Measurements from ENCODE around the gene KCTD1. TPM values are rescaled to one million over a fixed set of nuclear protein-coding genes. Genes with fewer than 3 reads are reported as not detected.
A peak's percentile ranks its signal among the peaks of the same experiment; 100 is the strongest.
"Not testable (repeated sequence)": the region's sequence is repeated elsewhere in the genome, so short reads cannot be mapped to it uniquely, and the experiment has no call there.

KCTD1 gene
- total and polyA plus RNA-seq, 8 donors, result 4.3 to 16.8 (median 8.1) TPM

GRCh38 chr18:26439537-26439936, 108.8 kb downstream of the KCTD1 start:
- no peak overlapping the region for H3K4me3 ChIP-seq
- TF ChIP-seq CTCF (IDR thresholded peaks at IDR 0.05), result no peak
- FAIRE-seq (no peak), ATAC-seq (no peak), DNase-seq (no peak)
- H3K36me3 ChIP-seq, result no peaks in the 10 kb centered on the region
- H3K9me3 ChIP-seq, result no peaks in the 10 kb centered on the region
- H3K27ac ChIP-seq, result no peak overlapping the region
- intact Hi-C loops (cut with DNase I), result no loop called here
- no peaks in the 10 kb centered on the region for H3K27me3 ChIP-seq
- H3K4me1 ChIP-seq, result no peaks in the 10 kb centered on the region
- 72 to 79% methylated on average over 4 of the region's 4 CpGs for WGBS, 2 donors

- no peak for TF ChIP-seq CTCF (IDR thresholded peaks at IDR 0.05)
- H3K27me3 ChIP-seq, result no peaks in the 10 kb centered on the region
- intact Hi-C loops (cut with DNase I), result no loop called here
- H3K27ac ChIP-seq, result no peak overlapping the region
- DNase-seq, result no peak
- no peaks in the 10 kb centered on the region for H3K9me3 ChIP-seq
- no peaks in the 10 kb centered on the region for H3K36me3 ChIP-seq
- WGBS, 2 donors, result 89 to 91% methylated on average over 5 of the region's 5 CpGs
- no peak for FAIRE-seq
- ATAC-seq, result no peak
- no peaks in the 10 kb centered on the region for H3K4me1 ChIP-seq
- no peak overlapping the region for H3K4me3 ChIP-seq
Measured at GRCh38 chr18:26438980-26439379, 109.4 kb downstream of the KCTD1 start.

GRCh38 chr18:26437634-26438033, 110.7 kb downstream of the KCTD1 start:
- H3K9me3 ChIP-seq; FAIRE-seq; intact Hi-C loops (cut with DNase I); DNase-seq; H3K27me3 ChIP-seq; H3K27ac ChIP-seq; H3K4me1 ChIP-seq; H3K4me3 ChIP-seq; H3K36me3 ChIP-seq; ATAC-seq: not testable (repeated sequence)
- WGBS, 2 donors, result 85 to 96% methylated on average over 3 of the region's 3 CpGs

GRCh38 chr18:26436176-26437051, 111.9 kb downstream of the KCTD1 start:
- no peak overlapping the region for H3K27ac ChIP-seq
- H3K27me3 ChIP-seq, result no peaks in the 10 kb centered on the region
- no peak overlapping the region for H3K4me3 ChIP-seq
- no peak for DNase-seq
- H3K9me3 ChIP-seq, result no peaks in the 10 kb centered on the region
- intact Hi-C loops (cut with DNase I), result no loop called here
- FAIRE-seq, result no peak
- H3K36me3 ChIP-seq, result no peaks in the 10 kb centered on the region
- ATAC-seq, result peak in 1 of 4 donors; percentile 41
- TF ChIP-seq CTCF (IDR thresholded peaks at IDR 0.05), result no peak
- whole genome bisulfite sequencing, 2 donors, result 72 to 78% methylated on average over 11 of the region's 11 CpGs
- no peaks in the 10 kb centered on the region for H3K4me1 ChIP-seq

GRCh38 chr18:26435415-26436095, 112.8 kb downstream of the KCTD1 start:
- H3K9me3 ChIP-seq, result no peaks in the 10 kb centered on the region
- TF ChIP-seq CTCF (IDR thresholded peaks at IDR 0.05), result no peak
- H3K27ac ChIP-seq, result no peak overlapping the region
- H3K27me3 ChIP-seq, result no peaks in the 10 kb centered on the region
- no peak for ATAC-seq
- H3K4me1 ChIP-seq, result no peaks in the 10 kb centered on the region
- intact Hi-C loops (cut with DNase I), result no loop called here
- H3K36me3 ChIP-seq, result no peaks in the 10 kb centered on the region
- no peak overlapping the region for H3K4me3 ChIP-seq
- FAIRE-seq, result no peak
- DNase-seq, result no peak
- 74 to 82% methylated on average over 8 of the region's 8 CpGs for WGBS, 2 donors

All from pancreas (tissue), 10 donors.